ENCODE measurements around the gene CKLF. TPM values are rescaled to one million over a fixed set of nuclear protein-coding genes. Genes with fewer than 3 reads are reported as not detected.

CKLF gene, protein sequence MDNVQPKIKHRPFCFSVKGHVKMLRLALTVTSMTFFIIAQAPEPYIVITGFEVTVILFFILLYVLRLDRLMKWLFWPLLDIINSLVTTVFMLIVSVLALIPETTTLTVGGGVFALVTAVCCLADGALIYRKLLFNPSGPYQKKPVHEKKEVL
- 47.1 TPM for polyA plus RNA-seq (2013, experiment 1 of 2)
- 49.9 TPM for polyA plus RNA-seq (2013, experiment 2 of 2)

DNA sequence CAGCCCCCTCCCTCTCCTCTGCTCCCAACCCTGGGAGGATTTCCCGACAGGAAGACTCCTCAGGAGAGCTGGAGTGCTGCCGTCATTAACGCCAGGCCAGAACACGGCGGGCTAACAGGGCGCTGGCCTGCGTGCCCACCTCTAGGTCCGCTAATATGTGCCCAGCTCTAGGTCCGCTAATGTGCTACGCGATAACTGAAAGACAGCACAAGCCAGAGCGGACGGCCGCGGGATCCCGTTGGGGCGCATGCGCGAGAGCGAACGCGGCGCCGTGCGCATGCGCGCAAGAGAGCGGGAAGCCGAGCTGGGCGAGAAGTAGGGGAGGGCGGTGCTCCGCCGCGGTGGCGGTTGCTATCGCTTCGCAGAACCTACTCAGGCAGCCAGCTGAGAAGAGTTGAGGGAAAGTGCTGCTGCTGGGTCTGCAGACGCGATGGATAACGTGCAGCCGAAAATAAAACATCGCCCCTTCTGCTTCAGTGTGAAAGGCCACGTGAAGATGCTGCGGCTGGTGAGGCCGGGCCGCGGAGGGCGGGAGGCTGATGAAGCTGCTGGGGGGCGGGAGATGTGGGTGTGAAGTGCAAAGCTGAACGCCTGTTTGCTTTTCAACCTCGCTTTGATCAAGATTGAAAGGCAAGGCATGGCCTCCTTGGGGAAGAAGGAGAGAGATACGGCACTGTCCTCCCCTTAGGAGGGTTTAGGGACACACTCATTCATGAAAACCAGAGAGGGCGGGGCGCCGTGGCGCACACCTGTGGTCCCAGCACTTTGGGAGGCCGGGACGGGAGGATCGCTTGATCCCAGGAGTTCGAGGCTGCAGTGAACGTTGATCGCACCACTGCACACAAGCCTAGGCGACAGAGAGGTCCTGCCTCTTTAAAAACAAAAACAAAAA lies at the start of gene CKLF:
CKLF (plus strand) TSS at position 291 of the 892 bp plus-strand sequence; CDS start at position 431, 140 bp downstream.
- peak within 1 kb of the TSS; percentile 93 for H3K9ac ChIP-seq (ENCODE audit: low read length)
- H3K18ac ChIP-seq (ENCODE audit: low read depth in 1 of 2, low read length in 2 of 2): peak within 1 kb of the TSS; percentile 98 to 99
- H3K4me3 ChIP-seq (ENCODE audit: insufficient read depth in 1 of 2, low read depth in 1 of 2, low read length in 2 of 2): peak within 1 kb of the TSS; percentile 61 to 90
- peak within 1 kb of the TSS; percentile 96 to 100 for H3K4ac ChIP-seq (ENCODE audit: low read depth in 1 of 2, low read length in 2 of 2)
- H2AFZ ChIP-seq (ENCODE audit: low read depth, low read length): peak within 1 kb of the TSS; percentile 76
- H3K27me3 ChIP-seq (ENCODE audit: control insufficient read depth in 1 of 2, insufficient read depth in 1 of 2, low read length in 2 of 2): no peaks in the 10 kb centered on the region
- H3K9me3 ChIP-seq (ENCODE audit: control insufficient read depth, low read length): no peaks in the 10 kb centered on the region
- peak; percentile 85 for DNase-seq
- peak within 1 kb of the TSS; percentile 84 for H2BK120ac ChIP-seq (ENCODE audit: low read depth, low read length)
- 29% methylated on average over 63 of the region's 63 CpGs for WGBS
- peaks cover 5 to 17% of the 10 kb centered on the region in 2 experiments for H3K36me3 ChIP-seq (ENCODE audit: control insufficient read depth in 1 of 2, insufficient read depth in 2 of 2, low read depth in 1 of 2, low read length in 2 of 2)
- H2BK5ac ChIP-seq (ENCODE audit: low read depth, low read length, poor library complexity, severe bottlenecking): no peak within 1 kb of the TSS
- peaks cover 36% of the 10 kb centered on the region for H3K79me1 ChIP-seq (replicated peaks; ENCODE audit: low read length, poor library complexity, severe bottlenecking)
- peak within 1 kb of the TSS; percentile 100 for H2AK5ac ChIP-seq (ENCODE audit: low read length, severe bottlenecking)
- peak within 1 kb of the TSS; percentile 99 for H4K91ac ChIP-seq (ENCODE audit: low read length)
- H2BK12ac ChIP-seq (ENCODE audit: low read length in 2 of 2): peak within 1 kb of the TSS in 1 of 2 experiments; percentile 52
- H3K4me1 ChIP-seq (ENCODE audit: control insufficient read depth, insufficient read depth, low read depth, low read length): peaks cover 27% of the 10 kb centered on the region
- peak within 1 kb of the TSS in 1 of 2 experiments; percentile 66 for H3K23ac ChIP-seq (ENCODE audit: low read length in 2 of 2)
- peak within 1 kb of the TSS; percentile 86 for H3K27ac ChIP-seq (ENCODE audit: low read length, poor library complexity, severe bottlenecking)
- H2BK15ac ChIP-seq (ENCODE audit: low read depth, poor library complexity, severe bottlenecking): peak within 1 kb of the TSS; percentile 97
- H3K4me2 ChIP-seq (ENCODE audit: low read length, poor library complexity, severe bottlenecking): peak within 1 kb of the TSS; percentile 86
- peak within 1 kb of the TSS; percentile 100 for H4K8ac ChIP-seq (ENCODE audit: low read length)
- H3K14ac ChIP-seq (ENCODE audit: low read length in 2 of 2): peak within 1 kb of the TSS in 1 of 2 experiments; percentile 96

DNA sequence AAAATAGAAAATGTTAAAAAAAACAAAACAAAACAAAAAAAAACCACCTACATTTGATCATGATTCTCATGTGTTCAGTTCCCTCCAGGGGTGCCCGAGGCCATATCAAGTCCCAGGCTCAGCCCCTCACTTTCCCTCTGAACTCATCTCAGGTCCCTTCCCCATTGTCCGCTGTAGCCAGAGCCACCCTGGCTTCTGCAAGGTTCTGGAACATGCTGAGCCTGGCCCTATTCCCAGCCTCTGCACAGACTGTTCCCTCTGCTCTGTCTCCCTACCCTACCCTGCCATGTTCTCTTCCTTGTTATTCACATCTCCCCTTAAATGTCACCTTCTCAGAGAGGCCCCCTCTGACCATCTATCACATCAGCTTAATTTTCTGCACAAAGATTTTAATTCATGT lies 49.3 kb upstream of the CKLF start:
- Histone ChIP-seq H2BK15ac (ENCODE audit: low read depth, poor library complexity, severe bottlenecking) (no peak overlapping the region), H3K4me3 (ENCODE audit: insufficient read depth in 1 of 2, low read depth in 1 of 2, low read length in 2 of 2) (peak overlapping the region in 1 of 2 experiments; percentile 27), H3K9ac (ENCODE audit: low read length) (peak overlapping the region; percentile 66), H3K4me2 (ENCODE audit: low read length, poor library complexity, severe bottlenecking) (no peak overlapping the region), H3K4me1 (ENCODE audit: control insufficient read depth, insufficient read depth, low read depth, low read length) (peaks cover 2% of the 10 kb centered on the region), H3K9me3 (ENCODE audit: control insufficient read depth, low read length) (no peaks in the 10 kb centered on the region), H3K27me3 (ENCODE audit: control insufficient read depth in 1 of 2, insufficient read depth in 1 of 2, low read length in 2 of 2) (no peaks in the 10 kb centered on the region), H2AK5ac (ENCODE audit: low read length, severe bottlenecking) (peak overlapping the region; percentile 62), H4K91ac (ENCODE audit: low read length) (peak overlapping the region; percentile 78), H3K14ac (ENCODE audit: low read length in 2 of 2) (no peak overlapping the region), H2BK5ac (ENCODE audit: low read depth, low read length, poor library complexity, severe bottlenecking) (no peak overlapping the region), H3K27ac (ENCODE audit: low read length, poor library complexity, severe bottlenecking) (no peak overlapping the region), H3K23ac (ENCODE audit: low read length in 2 of 2) (no peak overlapping the region), H3K4ac (ENCODE audit: low read depth in 1 of 2, low read length in 2 of 2) (no peak overlapping the region), H2AFZ (ENCODE audit: low read depth, low read length) (no peak overlapping the region), H3K18ac (ENCODE audit: low read depth in 1 of 2, low read length in 2 of 2) (peak overlapping the region in 1 of 2 experiments; percentile 77), H4K8ac (ENCODE audit: low read length) (no peak overlapping the region), H2BK120ac (ENCODE audit: low read depth, low read length) (no peak overlapping the region), H2BK12ac (ENCODE audit: low read length in 2 of 2) (no peak overlapping the region), H3K79me1 (replicated peaks; ENCODE audit: low read length, poor library complexity, severe bottlenecking) (no peaks in the 10 kb centered on the region), H3K36me3 (ENCODE audit: control insufficient read depth in 1 of 2, insufficient read depth in 2 of 2, low read depth in 1 of 2, low read length in 2 of 2) (peaks cover 0 to 4% of the 10 kb centered on the region in 2 experiments)
- WGBS: 87% methylated on average over 2 of the region's 2 CpGs
- no peak for DNase-seq

DNA sequence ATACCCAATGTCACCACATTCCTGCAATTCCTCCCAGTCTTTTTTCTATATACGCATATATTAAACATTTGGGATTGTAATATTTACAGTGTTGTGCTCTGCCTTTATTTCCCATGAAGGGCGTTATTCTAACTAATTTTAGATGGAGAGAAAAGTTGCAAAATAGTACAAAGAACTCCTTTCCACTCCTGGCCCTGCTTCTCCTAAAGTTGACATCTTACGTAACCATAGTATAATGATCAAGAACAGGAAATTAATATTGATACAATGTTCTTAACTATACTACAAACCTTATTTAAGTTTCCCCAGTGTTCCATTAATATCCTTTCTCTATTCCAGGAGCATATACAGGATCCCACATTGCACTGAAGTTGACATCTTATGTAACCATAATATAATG lies 48.8 kb upstream of the CKLF start:
- peaks cover 4% of the 10 kb centered on the region for H3K4me1 ChIP-seq (ENCODE audit: control insufficient read depth, insufficient read depth, low read depth, low read length)
- no peaks in the 10 kb centered on the region for H3K79me1 ChIP-seq (replicated peaks; ENCODE audit: low read length, poor library complexity, severe bottlenecking)
- no peak overlapping the region for H3K4me3 ChIP-seq (ENCODE audit: insufficient read depth in 1 of 2, low read depth in 1 of 2, low read length in 2 of 2)
- H3K4ac ChIP-seq (ENCODE audit: low read depth in 1 of 2, low read length in 2 of 2): no peak overlapping the region
- H3K36me3 ChIP-seq (ENCODE audit: control insufficient read depth in 1 of 2, insufficient read depth in 2 of 2, low read depth in 1 of 2, low read length in 2 of 2): peaks cover 0 to 7% of the 10 kb centered on the region in 2 experiments
- H2BK5ac ChIP-seq (ENCODE audit: low read depth, low read length, poor library complexity, severe bottlenecking): no peak overlapping the region
- no peaks in the 10 kb centered on the region for H3K27me3 ChIP-seq (ENCODE audit: control insufficient read depth in 1 of 2, insufficient read depth in 1 of 2, low read length in 2 of 2)
- no peak overlapping the region for H3K9ac ChIP-seq (ENCODE audit: low read length)
- WGBS: no CpG with 5 or more reads among the region's 3 CpGs
- no peak overlapping the region for H4K91ac ChIP-seq (ENCODE audit: low read length)
- no peak overlapping the region for H3K23ac ChIP-seq (ENCODE audit: low read length in 2 of 2)
- H3K18ac ChIP-seq (ENCODE audit: low read depth in 1 of 2, low read length in 2 of 2): no peak overlapping the region
- H3K9me3 ChIP-seq (ENCODE audit: control insufficient read depth, low read length): no peaks in the 10 kb centered on the region
- H2BK120ac ChIP-seq (ENCODE audit: low read depth, low read length): no peak overlapping the region
- no peak overlapping the region for H2AFZ ChIP-seq (ENCODE audit: low read depth, low read length)
- DNase-seq: no peak
- H3K4me2 ChIP-seq (ENCODE audit: low read length, poor library complexity, severe bottlenecking): no peak overlapping the region
- no peak overlapping the region for H4K8ac ChIP-seq (ENCODE audit: low read length)
- H2BK15ac ChIP-seq (ENCODE audit: low read depth, poor library complexity, severe bottlenecking): no peak overlapping the region
- H3K27ac ChIP-seq (ENCODE audit: low read length, poor library complexity, severe bottlenecking): no peak overlapping the region
- no peak overlapping the region for H3K14ac ChIP-seq (ENCODE audit: low read length in 2 of 2)
- H2BK12ac ChIP-seq (ENCODE audit: low read length in 2 of 2): no peak overlapping the region
- H2AK5ac ChIP-seq (ENCODE audit: low read length, severe bottlenecking): no peak overlapping the region

DNA sequence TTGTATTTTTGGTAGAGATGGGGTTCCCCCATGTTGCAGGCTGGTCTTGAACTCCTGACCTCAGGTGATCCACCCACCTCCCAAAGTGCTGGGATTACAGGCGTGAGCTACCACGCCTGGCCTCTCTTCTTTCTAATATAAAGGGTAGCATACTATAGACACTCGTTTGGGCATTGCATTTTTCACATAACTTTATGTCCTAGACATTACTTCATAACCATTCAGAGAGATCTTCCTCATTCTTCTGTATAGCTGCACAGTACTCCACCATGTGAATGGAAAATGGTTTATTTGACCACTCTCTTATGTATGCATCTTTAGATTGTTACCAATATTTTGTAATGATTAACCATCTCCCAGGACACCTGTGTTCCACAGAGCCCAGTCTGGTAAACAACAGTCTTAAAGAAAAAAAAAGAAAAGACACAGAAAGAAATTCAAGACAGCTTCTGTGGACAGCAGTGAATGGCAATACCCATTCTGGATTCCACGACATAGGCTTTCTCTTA lies 44.6 kb upstream of the CKLF start:
- Histone ChIP-seq H3K4me3 (ENCODE audit: insufficient read depth in 1 of 2, low read depth in 1 of 2, low read length in 2 of 2) (no peak overlapping the region), H3K18ac (ENCODE audit: low read depth in 1 of 2, low read length in 2 of 2) (no peak overlapping the region), H2BK12ac (ENCODE audit: low read length in 2 of 2) (no peak overlapping the region), H4K8ac (ENCODE audit: low read length) (no peak overlapping the region), H4K91ac (ENCODE audit: low read length) (no peak overlapping the region), H2BK5ac (ENCODE audit: low read depth, low read length, poor library complexity, severe bottlenecking) (no peak overlapping the region), H3K36me3 (ENCODE audit: control insufficient read depth in 1 of 2, insufficient read depth in 2 of 2, low read depth in 1 of 2, low read length in 2 of 2) (peaks cover 16 to 20% of the 10 kb centered on the region in 2 experiments), H3K79me1 (replicated peaks; ENCODE audit: low read length, poor library complexity, severe bottlenecking) (peaks cover 9% of the 10 kb centered on the region), H3K4ac (ENCODE audit: low read depth in 1 of 2, low read length in 2 of 2) (no peak overlapping the region), H3K9ac (ENCODE audit: low read length) (no peak overlapping the region), H3K23ac (ENCODE audit: low read length in 2 of 2) (no peak overlapping the region), H3K4me1 (ENCODE audit: control insufficient read depth, insufficient read depth, low read depth, low read length) (peaks cover 27% of the 10 kb centered on the region), H3K14ac (ENCODE audit: low read length in 2 of 2) (no peak overlapping the region), H2BK120ac (ENCODE audit: low read depth, low read length) (no peak overlapping the region), H3K27ac (ENCODE audit: low read length, poor library complexity, severe bottlenecking) (peak overlapping the region; percentile 86), H3K27me3 (ENCODE audit: control insufficient read depth in 1 of 2, insufficient read depth in 1 of 2, low read length in 2 of 2) (no peaks in the 10 kb centered on the region), H2BK15ac (ENCODE audit: low read depth, poor library complexity, severe bottlenecking) (no peak overlapping the region), H3K9me3 (ENCODE audit: control insufficient read depth, low read length) (no peaks in the 10 kb centered on the region), H3K4me2 (ENCODE audit: low read length, poor library complexity, severe bottlenecking) (no peak overlapping the region), H2AK5ac (ENCODE audit: low read length, severe bottlenecking) (no peak overlapping the region), H2AFZ (ENCODE audit: low read depth, low read length) (no peak overlapping the region)
- 83% methylated on average over 3 of the region's 4 CpGs for WGBS
- no peak for DNase-seq
